ENCODE data around the gene NKD2.

The NKD2 gene

DNA sequence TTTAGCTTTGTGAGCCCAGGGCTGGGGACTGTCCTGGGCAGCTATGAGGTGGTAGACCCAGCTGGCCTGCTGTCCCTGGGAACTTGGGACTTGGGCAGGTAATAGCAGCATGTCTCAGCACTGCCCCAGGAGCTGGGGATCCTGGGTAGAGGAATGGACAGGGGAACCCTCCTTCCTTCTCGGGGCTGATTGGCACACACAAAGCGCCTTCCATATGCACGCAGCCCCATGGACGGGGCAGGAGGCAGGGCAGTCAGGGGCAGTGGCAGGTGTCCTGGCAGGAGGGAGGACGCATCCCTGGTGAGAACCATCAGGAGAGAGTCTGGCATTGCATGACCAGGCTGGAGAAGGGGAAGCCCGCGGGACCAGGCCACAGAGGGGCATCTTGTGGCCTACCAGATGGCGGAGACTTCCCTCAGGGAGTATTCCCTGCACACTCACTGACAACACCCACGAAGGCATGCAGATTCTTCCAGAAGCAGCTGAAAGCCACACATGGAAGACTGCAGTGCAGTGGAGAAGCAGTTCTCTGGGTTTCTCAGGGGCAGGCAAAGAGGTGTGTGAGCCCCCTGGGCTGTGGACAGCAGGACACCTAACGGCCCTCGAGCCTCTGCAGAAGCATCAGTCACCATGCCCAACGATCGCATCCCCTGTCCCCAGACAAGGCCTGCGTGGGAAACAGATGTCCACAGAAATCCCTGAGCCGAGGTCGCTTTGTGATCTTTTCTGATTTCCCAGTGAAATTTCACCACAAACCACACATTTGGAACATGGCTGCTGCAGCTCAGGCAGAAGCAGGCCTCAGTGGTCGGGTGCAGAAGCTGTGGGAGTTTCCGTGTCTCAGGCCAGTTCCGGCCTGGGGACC, 7.0 kb upstream of the NKD2 start:
- Histone ChIP-seq H4K20me1 (ENCODE audit: insufficient read depth, low read length) (no peaks in the 10 kb centered on the region), H3K9me2 (ENCODE audit: low read depth, low read length) (no peaks in the 10 kb centered on the region), H3K9ac (ENCODE audit: low read length) (no peak overlapping the region), H3K27ac (ENCODE audit: low read depth, low read length, poor library complexity, severe bottlenecking) (no peak overlapping the region), H3K27me3 (ENCODE audit: insufficient read depth, low read length) (no peaks in the 10 kb centered on the region), H3K4me1 (ENCODE audit: insufficient read depth, low read length, severe bottlenecking) (peaks cover 4% of the 10 kb centered on the region), H3K79me2 (ENCODE audit: insufficient read depth, low read length) (no peaks in the 10 kb centered on the region), H3K4me3 (ENCODE audit: low read depth, low read length, poor library complexity, severe bottlenecking) (no peak overlapping the region), H3K4me2 (ENCODE audit: low read length) (no peak overlapping the region), H2AFZ (ENCODE audit: low read length) (no peak overlapping the region), H3F3A (ENCODE audit: insufficient read depth, low read length) (no peaks in the 10 kb centered on the region), H3K36me3 (ENCODE audit: insufficient read depth, low read length) (no peaks in the 10 kb centered on the region), H3K9me3 (ENCODE audit: low read length) (no peaks in the 10 kb centered on the region)
- TF ChIP-seq EZH2 (IDR thresholded peaks at IDR 0.05; ENCODE audit: borderline replicate concordance, low read length): no peak
- TF ChIP-seq, protein P1, sequence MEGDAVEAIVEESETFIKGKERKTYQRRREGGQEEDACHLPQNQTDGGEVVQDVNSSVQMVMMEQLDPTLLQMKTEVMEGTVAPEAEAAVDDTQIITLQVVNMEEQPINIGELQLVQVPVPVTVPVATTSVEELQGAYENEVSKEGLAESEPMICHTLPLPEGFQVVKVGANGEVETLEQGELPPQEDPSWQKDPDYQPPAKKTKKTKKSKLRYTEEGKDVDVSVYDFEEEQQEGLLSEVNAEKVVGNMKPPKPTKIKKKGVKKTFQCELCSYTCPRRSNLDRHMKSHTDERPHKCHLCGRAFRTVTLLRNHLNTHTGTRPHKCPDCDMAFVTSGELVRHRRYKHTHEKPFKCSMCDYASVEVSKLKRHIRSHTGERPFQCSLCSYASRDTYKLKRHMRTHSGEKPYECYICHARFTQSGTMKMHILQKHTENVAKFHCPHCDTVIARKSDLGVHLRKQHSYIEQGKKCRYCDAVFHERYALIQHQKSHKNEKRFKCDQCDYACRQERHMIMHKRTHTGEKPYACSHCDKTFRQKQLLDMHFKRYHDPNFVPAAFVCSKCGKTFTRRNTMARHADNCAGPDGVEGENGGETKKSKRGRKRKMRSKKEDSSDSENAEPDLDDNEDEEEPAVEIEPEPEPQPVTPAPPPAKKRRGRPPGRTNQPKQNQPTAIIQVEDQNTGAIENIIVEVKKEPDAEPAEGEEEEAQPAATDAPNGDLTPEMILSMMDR (IDR thresholded peaks at IDR 0.05; ENCODE audit: low read length): no peak

DNA sequence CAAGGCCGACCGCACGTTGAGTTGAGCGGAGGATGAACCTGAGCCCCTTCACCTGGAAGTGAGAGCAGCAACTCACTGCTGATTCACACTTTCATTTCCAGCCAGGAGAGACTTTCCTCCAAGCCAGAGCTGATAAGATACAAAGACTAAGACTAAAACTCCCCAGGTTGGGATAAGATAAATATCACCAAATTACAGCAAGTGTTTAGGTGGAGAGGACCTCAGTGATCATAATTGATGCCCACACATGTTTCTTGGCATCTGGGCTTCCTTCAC, 6.4 kb upstream of the NKD2 start:
- H3K9me2 ChIP-seq (ENCODE audit: low read depth, low read length): no peaks in the 10 kb centered on the region
- no peaks in the 10 kb centered on the region for H3K4me1 ChIP-seq (ENCODE audit: insufficient read depth, low read length, severe bottlenecking)
- no peaks in the 10 kb centered on the region for H3F3A ChIP-seq (ENCODE audit: insufficient read depth, low read length)
- no peaks in the 10 kb centered on the region for H3K27me3 ChIP-seq (ENCODE audit: insufficient read depth, low read length)
- H3K9ac ChIP-seq (ENCODE audit: low read length): no peak overlapping the region
- H3K36me3 ChIP-seq (ENCODE audit: insufficient read depth, low read length): no peaks in the 10 kb centered on the region
- H4K20me1 ChIP-seq (ENCODE audit: insufficient read depth, low read length): no peaks in the 10 kb centered on the region
- no peak overlapping the region for H3K27ac ChIP-seq (ENCODE audit: low read depth, low read length, poor library complexity, severe bottlenecking)
- H3K4me3 ChIP-seq (ENCODE audit: low read depth, low read length, poor library complexity, severe bottlenecking): no peak overlapping the region
- no peaks in the 10 kb centered on the region for H3K79me2 ChIP-seq (ENCODE audit: insufficient read depth, low read length)
- H3K9me3 ChIP-seq (ENCODE audit: low read length): no peaks in the 10 kb centered on the region
- H2AFZ ChIP-seq (ENCODE audit: low read length): no peak overlapping the region
- TF ChIP-seq, protein P1 (IDR thresholded peaks at IDR 0.05; ENCODE audit: low read length): no peak
- TF ChIP-seq EZH2 (IDR thresholded peaks at IDR 0.05; ENCODE audit: borderline replicate concordance, low read length): no peak
- no peak overlapping the region for H3K4me2 ChIP-seq (ENCODE audit: low read length)

DNA sequence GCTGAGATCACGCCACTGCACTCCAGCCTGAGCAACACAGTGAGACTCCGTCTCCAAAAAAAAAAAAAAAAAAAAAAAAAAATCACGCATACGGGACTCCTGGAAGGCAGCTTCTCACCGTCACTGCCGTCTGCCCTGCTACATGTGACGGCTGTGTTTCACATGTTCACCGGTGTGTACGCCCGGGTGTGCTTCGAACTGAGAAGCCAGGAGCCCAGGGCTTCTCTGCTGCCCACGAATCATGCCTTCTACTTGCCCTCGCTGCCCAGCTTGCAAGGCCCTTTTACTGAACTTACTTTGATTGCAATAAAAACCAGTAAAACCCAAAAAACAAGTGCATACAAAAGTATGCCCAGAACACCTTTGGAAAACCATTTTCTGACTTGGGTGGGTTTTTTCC, 5.8 kb upstream of the NKD2 start:
- Histone ChIP-seq H3K4me2 (ENCODE audit: low read length) (no peak overlapping the region), H3K9me2 (ENCODE audit: low read depth, low read length) (no peaks in the 10 kb centered on the region), H3F3A (ENCODE audit: insufficient read depth, low read length) (no peaks in the 10 kb centered on the region), H3K79me2 (ENCODE audit: insufficient read depth, low read length) (no peaks in the 10 kb centered on the region), H3K9me3 (ENCODE audit: low read length) (no peaks in the 10 kb centered on the region), H2AFZ (ENCODE audit: low read length) (no peak overlapping the region), H3K27ac (ENCODE audit: low read depth, low read length, poor library complexity, severe bottlenecking) (no peak overlapping the region), H3K4me1 (ENCODE audit: insufficient read depth, low read length, severe bottlenecking) (no peaks in the 10 kb centered on the region), H4K20me1 (ENCODE audit: insufficient read depth, low read length) (no peaks in the 10 kb centered on the region), H3K27me3 (ENCODE audit: insufficient read depth, low read length) (no peaks in the 10 kb centered on the region), H3K9ac (ENCODE audit: low read length) (no peak overlapping the region), H3K4me3 (ENCODE audit: low read depth, low read length, poor library complexity, severe bottlenecking) (no peak overlapping the region), H3K36me3 (ENCODE audit: insufficient read depth, low read length) (no peaks in the 10 kb centered on the region)
- TF ChIP-seq EZH2 (IDR thresholded peaks at IDR 0.05; ENCODE audit: borderline replicate concordance, low read length): no peak

All from OCI-LY1 (cell line).